Epithelial cell of proximal tubule (primary cell): ENCODE measurements around the gene TSPAN7. TPM values are rescaled to one million over a fixed set of nuclear protein-coding genes. Genes with fewer than 3 reads are reported as not detected.

Experiments used
- DNase-seq: peaks from one replicate; pipeline ENCODE4 v3.0.0-alpha.2; 2011; ENCODE audit warnings: low read depth
- H3K4me3 ChIP-seq: 2 replicates; pipeline ENCODE4 v1.5.1; 2011; ENCODE audit warnings: low read depth, mild to moderate bottlenecking, low read length
- CTCF ChIP-seq: conservative IDR thresholded peaks from 2 replicates; pipeline ENCODE4 v1.5.1; 2012; ENCODE audit warnings: low read depth, mild to moderate bottlenecking, low read length
- total RNA-seq: library from RNA; depleted of rRNA; stranded (reverse); fragments of >200 nt; gene quantifications from 2 replicates; pipeline ENCODE4 v1.2.3, GENCODE V29; 2015

The TSPAN7 gene
- total RNA-seq, 1 donor from 2014 or later = 1.9 TPM

- H3K4me3 ChIP-seq = no peak overlapping the region
- DNase-seq = no peak
- TF ChIP-seq CTCF = no peak
These were observed 21.8 kb downstream of the TSPAN7 start for GRCh38 chrX:38583181-38583580.

GRCh38 chrX:38594434-38594833, 33.1 kb downstream of the TSPAN7 start:
- no peak for DNase-seq

GRCh38 chrX:38595801-38596200, 34.5 kb downstream of the TSPAN7 start:
- DNase-seq = no peak
- no peak for TF ChIP-seq CTCF
- no peak overlapping the region for H3K4me3 ChIP-seq

More at GRCh38 chrX:38594434-38594833, 33.1 kb downstream of the TSPAN7 start:
- no peak for TF ChIP-seq CTCF
- H3K4me3 ChIP-seq = no peak overlapping the region

GRCh38 chrX:38596939-38597338, 35.6 kb downstream of the TSPAN7 start:
- H3K4me3 ChIP-seq = no peak overlapping the region
- DNase-seq = no peak
- TF ChIP-seq CTCF = no peak

GRCh38 chrX:38599796-38600755, 38.7 kb downstream of the TSPAN7 start:
- H3K4me3 ChIP-seq = no peak overlapping the region
- DNase-seq = no peak
- TF ChIP-seq CTCF = no peak

GRCh38 chrX:38601866-38602265, 40.5 kb downstream of the TSPAN7 start:
- no peak for DNase-seq
- no peak for TF ChIP-seq CTCF

More at GRCh38 chrX:38601866-38602265, 40.5 kb downstream of the TSPAN7 start:
- H3K4me3 ChIP-seq = no peak overlapping the region
